H7 (cell line): ENCODE data around the gene PRKCI. TPM values are rescaled to one million over a fixed set of nuclear protein-coding genes. Genes with fewer than 3 reads are reported as not detected.
"Not testable (repeated sequence)": the region's sequence is repeated elsewhere in the genome, so short reads cannot be mapped to it uniquely, and the experiment has no call there.

Source experiments
- DNase-seq: peaks from one replicate; pipeline ENCODE4 v3.0.0; 2012
- H3K27me3 ChIP-seq: 2 replicates; pipeline ENCODE4 v1.6.0; 2011; ENCODE audit warnings: mild to moderate bottlenecking, low read length; ENCODE audit not compliant: control insufficient read depth, insufficient read depth
- H3K36me3 ChIP-seq: replicated peaks from 2 replicates; pipeline ENCODE4 v1.5.1; 2011; ENCODE audit warnings: low read length; ENCODE audit not compliant: control insufficient read depth, insufficient read depth
- H3K4me3 ChIP-seq: 2 replicates; pipeline ENCODE4 v1.5.1; 2011; ENCODE audit warnings: low read depth, mild to moderate bottlenecking, control low read depth, low read length, moderate library complexity; ENCODE audit not compliant: insufficient read depth
- total RNA-seq: library from RNA; depleted of rRNA; stranded (reverse); fragments of >200 nt; shearing (Covaris generic); gene quantifications from 2 replicates; pipeline ENCODE4 v1.2.3, GENCODE V29; 2014

The PRKCI gene
- total RNA-seq, 1 experiment from 2014 or later = 74.5 TPM

DNA sequence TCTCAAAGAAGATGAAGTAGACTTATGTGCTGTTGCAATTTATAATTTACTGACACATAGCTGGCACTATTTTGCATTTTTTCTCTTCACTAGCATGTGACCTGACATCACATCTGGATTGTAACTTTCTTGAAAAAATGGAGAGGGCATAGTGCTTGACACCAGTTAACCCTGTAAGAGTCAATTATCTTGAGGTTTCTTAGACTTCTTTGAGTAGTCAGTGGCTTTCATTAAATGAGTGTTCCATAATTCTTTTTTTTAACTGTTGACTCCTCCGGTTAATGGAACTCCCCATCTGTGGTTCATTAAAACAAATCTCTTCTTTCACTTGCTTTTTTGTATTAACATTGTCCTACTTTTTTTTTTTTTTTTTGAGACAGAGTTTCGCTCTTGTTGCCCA lies 16.9 kb upstream of the PRKCI start:
- no peak for DNase-seq
- Histone ChIP-seq H3K4me3 (no peak overlapping the region), H3K27me3 (no peaks in the 10 kb centered on the region), H3K36me3 (no peaks in the 10 kb centered on the region)

DNA sequence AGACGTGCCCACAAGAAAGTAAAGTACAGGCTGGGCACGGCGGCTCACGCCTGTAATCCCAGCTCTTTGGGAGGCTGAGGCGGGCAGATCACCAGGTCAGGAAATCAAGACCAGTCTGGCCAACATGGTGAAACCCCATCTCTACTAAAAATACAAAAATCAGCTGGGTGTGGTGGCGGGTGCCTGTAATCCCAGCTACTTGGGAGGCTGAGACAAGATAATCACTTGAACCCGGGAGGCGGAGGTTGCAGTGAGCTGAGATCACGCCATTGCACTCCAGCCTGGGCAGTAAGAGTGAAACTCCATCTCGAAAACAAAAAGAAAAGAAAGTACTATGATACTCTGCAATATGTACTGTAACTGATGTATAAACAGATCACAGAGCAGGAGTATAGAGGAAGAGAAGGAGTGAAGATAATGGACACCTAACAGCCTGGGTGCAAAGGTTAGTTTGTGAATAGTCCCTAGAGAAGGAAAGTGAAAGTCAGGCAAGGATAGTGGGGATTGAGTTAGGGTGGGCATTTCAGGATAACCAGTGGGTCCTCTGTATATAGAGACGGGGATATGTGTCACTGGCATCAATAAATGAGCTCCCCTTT lies 16.0 kb upstream of the PRKCI start:
- not testable (repeated sequence) for H3K27me3 ChIP-seq, H3K4me3 ChIP-seq, H3K36me3 ChIP-seq, DNase-seq

DNA sequence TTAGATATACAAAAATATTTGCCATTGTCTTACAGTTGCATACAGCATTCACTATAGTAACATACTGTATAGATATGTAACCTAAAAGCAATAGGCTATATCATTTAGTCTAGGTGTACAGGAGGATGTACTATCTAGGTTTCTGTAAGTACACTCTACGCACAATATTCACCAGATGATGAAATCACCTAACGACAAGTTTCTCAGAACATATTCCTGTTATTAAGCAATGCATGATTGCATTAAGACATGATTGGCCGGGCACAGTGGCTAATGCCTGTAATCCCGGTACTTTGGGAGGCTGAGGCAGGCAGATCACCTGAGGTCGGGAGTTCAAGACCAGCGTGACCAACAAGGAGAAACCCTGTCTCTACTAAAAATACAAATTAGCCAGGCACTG lies 14.5 kb upstream of the PRKCI start:
- H3K27me3 ChIP-seq = no peaks in the 10 kb centered on the region
- H3K36me3 ChIP-seq = no peaks in the 10 kb centered on the region
- no peak overlapping the region for H3K4me3 ChIP-seq
- no peak for DNase-seq

DNA sequence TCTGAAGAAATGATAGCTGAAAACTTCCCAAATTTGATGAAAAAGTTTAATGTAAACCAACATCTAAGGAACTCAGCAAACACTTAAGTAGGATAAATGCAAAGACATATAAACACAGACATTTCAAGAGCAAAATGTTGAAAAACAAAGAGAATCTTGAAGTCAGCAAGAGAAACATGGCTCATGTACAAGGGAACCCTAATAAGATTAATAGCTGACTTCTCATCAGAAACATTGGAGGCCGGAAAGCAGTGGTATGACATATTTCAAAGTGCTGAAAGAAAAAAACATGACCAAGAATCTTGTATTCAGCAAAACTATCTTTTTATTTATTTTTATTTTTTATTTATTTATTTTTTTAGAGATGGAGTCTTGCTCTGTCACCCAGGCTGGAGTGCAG lies 10.6 kb upstream of the PRKCI start:
- no peak for DNase-seq
- no peaks in the 10 kb centered on the region for H3K36me3 ChIP-seq
- no peaks in the 10 kb centered on the region for H3K27me3 ChIP-seq
- H3K4me3 ChIP-seq = no peak overlapping the region

DNA sequence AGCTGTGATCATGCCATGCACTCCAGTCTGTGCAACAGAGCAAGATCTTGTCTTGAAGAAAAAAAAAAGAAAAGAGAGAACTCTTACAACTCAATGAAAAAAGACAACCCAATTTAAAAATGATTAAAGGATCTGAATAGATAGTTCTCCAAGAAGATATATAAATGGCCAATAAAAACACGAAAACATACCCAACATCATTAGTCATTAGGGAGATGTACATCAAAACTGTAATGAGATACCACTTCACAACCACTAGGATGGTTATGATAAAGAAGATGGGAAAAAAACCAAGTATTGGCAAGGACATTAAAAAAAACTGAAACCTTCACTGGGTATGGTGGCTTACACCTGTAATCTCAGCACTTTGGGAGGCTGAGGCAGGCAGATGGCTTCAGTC lies 2.4 kb upstream of the PRKCI start:
- no peak overlapping the region for H3K4me3 ChIP-seq
- no peaks in the 10 kb centered on the region for H3K36me3 ChIP-seq
- no peak for DNase-seq
- H3K27me3 ChIP-seq = no peaks in the 10 kb centered on the region

DNA sequence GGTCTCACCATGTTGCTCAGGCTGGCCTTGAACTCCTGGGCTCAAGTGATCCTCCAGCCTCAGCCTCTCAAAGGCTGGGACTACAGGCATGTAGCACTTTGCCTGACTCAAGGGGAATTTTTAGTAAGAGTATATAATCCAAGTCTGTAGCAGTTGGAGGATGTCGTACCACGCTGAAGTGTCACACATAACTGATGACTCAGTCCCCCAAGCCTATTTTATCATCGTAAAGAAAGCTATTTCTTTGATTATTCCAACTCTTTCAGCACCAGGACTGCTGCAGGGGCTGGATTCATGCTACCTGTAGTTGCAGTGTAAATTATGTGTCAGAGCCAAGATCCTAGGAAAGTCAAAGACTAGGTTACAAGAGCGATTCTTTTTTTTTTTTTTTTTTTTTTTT lies 1.4 kb upstream of the PRKCI start:
- Histone ChIP-seq H3K4me3 (no peak overlapping the region), H3K27me3 (no peaks in the 10 kb centered on the region), H3K36me3 (no peaks in the 10 kb centered on the region)
- DNase-seq = no peak

DNA sequence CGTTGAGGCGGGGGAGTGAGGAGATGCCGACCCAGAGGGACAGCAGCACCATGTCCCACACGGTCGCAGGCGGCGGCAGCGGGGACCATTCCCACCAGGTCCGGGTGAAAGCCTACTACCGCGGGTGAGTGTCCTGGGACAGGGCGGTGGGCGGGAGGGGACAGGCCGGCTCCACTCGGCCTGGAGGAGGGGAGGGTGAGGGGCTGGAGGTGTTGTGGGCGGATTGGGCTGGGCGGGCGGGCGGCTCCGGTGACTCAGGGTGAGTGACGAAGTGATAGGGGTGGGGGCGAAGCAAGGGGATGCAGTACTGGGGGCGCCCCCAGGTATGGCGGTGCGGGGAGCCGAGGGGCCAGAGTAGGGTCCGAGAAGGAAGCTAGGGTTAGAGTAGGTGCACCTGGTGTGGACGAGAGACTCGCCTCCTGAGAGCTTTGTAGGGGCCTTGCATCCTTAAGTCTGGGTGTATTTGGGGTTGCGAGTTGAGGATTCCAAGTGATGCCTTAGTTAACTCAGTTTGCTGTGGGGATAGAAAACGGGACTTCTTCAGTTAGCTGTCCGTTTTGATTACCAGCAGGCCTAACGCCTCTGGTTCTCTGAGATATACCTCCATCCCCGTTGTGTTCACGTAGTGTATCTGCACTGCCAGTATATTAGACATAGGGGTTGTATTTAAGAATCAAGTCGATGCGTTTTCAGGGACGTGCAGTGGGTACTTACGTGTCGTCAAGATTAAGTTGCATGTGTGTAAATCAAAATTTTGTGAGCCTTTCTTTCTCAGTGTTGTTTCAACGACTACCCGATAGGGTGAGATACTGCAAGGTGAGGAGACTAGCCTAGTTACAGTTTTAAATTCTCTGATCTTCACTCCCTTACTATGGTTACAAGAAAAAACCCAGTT lies 670 bp downstream of the PRKCI start:
- Histone ChIP-seq H3K27me3 (no peaks in the 10 kb centered on the region), H3K36me3 (no peaks in the 10 kb centered on the region), H3K4me3 (peak overlapping the region; percentile 84)
- peak; percentile 87 for DNase-seq

DNA sequence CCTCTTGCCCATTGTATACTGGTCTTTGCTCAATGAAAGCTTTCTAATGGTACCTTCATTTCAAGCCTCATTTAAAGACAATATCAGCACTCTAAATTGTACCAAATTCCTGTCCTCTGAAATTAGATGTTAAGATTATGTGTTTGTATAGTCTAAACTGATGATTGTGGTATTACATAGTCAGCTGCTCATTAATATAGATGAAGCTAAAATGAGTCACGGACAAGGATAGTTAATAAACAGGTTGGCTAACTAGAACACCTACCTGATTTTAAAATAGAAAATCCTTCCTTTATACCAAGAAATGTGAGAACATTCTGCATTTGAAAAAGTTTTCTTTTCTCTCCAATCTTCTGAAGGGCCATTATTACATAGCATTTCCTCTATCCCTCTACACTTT lies 2.9 kb downstream of the PRKCI start:
- H3K36me3 ChIP-seq = no peaks in the 10 kb centered on the region
- H3K27me3 ChIP-seq = no peaks in the 10 kb centered on the region
- no peak for DNase-seq
- H3K4me3 ChIP-seq = no peak overlapping the region

DNA sequence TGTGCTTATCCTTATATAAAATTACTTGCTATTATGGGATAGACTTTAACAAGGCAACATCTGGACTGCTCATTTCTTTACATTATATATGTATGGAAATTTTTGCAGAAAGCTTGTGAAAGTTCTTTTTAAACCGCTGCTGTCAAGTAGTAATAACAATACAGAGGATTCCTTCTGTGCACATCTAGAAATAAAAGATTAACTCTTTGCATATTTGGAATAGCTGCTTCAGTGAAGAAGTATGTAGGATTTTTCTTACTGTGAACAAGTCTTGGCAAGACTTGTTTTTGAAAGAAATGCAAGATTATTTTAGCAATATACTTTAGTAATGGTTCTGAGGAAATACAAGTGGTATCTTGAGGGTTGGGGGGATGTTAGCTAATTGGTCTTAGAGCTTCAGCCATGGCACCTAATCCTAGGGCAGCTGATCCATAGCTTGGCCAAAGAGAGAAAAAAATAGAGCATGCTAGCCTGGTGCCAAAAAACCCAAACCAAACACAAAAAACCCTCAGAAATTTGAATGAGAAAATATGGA lies 4.3 kb downstream of the PRKCI start:
- no peaks in the 10 kb centered on the region for H3K36me3 ChIP-seq
- no peak overlapping the region for H3K4me3 ChIP-seq
- no peak for DNase-seq
- H3K27me3 ChIP-seq = no peaks in the 10 kb centered on the region

DNA sequence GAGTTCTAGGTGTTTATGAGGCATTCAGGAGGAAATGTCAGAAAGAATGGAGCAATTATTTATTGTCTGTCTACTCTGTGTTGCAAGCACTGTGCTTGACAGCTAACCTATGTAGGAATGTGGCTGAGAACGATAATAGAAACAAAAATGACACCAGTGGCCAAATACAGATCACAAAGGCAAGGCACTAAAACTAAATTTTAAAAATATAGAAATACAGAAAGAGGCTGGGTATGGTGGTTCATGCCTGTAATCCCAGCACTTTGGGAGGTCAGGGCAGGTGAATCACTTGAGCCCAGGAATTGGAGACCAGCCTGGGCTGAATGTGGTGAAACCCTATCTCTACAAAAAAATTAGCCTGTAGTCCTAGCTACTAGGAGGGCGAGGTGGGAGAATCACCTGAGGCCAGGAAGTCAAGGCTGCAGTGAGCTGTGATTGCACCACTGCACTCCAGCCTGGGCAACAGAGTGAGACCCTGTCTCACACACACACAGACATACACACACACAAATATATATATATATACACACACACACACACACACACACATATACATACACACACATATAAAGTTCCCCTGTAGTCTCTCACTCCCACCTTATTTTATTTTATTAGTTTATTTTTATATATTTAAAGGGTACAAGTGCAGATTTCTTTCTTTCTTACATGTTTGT lies 6.0 kb downstream of the PRKCI start:
- Histone ChIP-seq H3K36me3 (no peaks in the 10 kb centered on the region), H3K27me3 (no peaks in the 10 kb centered on the region), H3K4me3 (no peak overlapping the region)
- no peak for DNase-seq

DNA sequence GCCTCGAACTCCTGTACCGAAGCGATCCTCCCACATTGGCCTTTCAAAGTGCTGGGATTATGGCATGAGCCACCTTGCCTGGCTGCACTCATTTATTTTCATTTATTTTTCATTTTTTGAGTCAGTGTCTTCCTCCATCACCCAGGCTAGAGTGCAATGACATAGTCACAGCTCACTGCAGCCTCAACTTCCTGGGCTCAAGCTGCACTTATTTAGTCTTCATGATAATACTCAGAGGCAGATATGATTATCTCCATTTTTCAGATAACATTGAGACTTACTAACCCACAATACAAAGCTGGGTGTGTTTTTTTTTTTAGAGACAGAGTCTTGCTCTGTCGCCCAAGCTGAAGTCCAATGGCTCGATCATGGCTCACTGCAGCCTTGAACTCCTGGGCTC lies 10.0 kb downstream of the PRKCI start:
- Histone ChIP-seq H3K36me3 (peaks cover 5% of the 10 kb centered on the region; the same call in 1 of the 2 replicates), H3K27me3 (no peaks in the 10 kb centered on the region), H3K4me3 (no peak overlapping the region)
- DNase-seq = no peak

DNA sequence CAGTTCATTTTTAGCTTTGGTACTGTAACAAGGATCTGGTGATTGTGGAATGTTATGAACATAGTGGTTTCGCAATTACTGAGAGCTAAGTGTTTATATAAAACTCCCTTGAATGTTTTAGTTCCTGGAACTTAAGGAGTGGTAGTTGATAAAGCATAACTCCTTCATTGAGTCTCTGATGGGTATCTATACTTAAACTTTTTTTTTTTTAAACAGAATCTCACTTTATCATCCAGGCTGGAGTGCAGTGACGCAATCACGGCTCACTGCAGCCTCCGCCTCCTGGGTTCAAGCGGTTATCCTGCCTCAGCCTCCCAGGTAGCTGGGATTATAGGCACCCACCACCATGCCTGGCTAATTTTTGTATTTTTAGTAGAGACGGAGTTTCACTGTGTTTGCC lies 11.3 kb downstream of the PRKCI start:
- Histone ChIP-seq H3K27me3 (no peaks in the 10 kb centered on the region), H3K36me3 (peaks cover 6% of the 10 kb centered on the region), H3K4me3 (no peak overlapping the region)
- DNase-seq = no peak

DNA sequence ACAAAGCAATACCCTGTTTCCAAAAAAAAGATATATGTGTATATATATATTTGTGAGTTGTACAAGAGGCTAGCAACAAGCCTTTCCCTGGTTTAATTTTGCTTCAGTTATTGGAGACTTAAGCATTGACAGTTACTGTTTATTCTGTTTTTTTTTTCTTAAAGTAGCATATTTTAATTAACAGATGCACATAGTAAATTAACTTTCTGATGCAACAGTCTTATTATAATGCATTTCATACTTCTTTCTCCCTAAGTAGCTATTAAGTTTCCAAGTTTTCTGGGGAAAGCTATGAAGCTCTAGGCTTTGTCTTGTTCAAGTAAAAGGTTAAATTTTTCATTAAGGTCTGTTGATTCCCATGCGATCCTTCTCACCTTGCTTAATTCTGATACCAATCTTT lies 17.9 kb downstream of the PRKCI start:
- DNase-seq = no peak
- Histone ChIP-seq H3K36me3 (peaks cover 8% of the 10 kb centered on the region), H3K27me3 (no peaks in the 10 kb centered on the region), H3K4me3 (no peak overlapping the region)

DNA sequence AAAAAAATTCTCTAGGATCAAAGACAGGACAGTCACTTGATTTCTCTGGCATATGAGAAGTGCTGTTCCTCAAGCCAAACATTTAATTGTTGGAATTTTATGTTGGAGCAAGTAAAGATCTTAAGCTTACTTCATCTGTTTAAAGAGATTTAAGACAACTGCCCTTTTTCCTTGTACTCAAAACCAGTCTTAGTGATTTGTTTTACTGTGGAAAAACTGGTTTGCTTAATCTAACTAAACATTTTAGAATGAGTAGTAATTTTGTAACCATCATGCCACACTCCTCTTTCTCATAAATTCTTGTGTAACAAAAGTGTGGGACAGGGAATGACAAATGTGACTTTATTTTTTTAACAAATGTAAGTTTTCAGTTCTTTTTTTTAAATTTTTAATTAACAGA lies 18.4 kb downstream of the PRKCI start:
- no peaks in the 10 kb centered on the region for H3K27me3 ChIP-seq
- no peak overlapping the region for H3K4me3 ChIP-seq
- no peak for DNase-seq
- H3K36me3 ChIP-seq = peaks cover 6% of the 10 kb centered on the region

DNA sequence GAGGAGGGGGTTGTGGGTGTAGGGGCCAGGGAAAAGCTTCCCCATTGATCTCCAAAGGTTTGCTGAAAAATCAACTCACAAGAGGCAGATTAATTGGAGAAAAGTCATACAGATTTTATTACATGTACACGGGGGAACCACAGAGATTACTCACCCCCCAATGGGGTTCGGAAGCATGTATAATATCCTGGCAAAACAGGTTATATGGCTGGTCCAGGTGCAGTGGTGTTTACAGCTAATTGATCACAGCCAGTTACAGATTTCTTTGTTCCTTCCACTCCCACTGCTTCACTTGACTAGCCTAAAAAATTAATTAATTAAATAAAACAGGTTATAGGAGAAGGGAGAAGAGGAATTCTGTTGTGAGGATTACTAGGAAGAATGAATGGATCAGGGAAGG lies 22.4 kb downstream of the PRKCI start:
- Histone ChIP-seq H3K36me3 (peaks cover 2% of the 10 kb centered on the region; the same call in 1 of the 2 replicates), H3K27me3 (no peaks in the 10 kb centered on the region), H3K4me3 (no peak overlapping the region)
- DNase-seq = no peak
